KOPT-K1 (cell line): Measurements from ENCODE around the gene PAPPA.

Experiments
- H3K27ac ChIP-seq: fragments of 200-600 bp; sonication (generic); 2 replicates; pipeline ENCODE4 v1.5.1; 2016; ENCODE audit warnings: antibody characterized with exemption, mild to moderate bottlenecking, low read depth, low read length; ENCODE audit not compliant: poor library complexity, severe bottlenecking
- H3K36me3 ChIP-seq: fragments of 200-600 bp; sonication (generic); 2 replicates; pipeline ENCODE4 v1.5.1; 2017; ENCODE audit warnings: antibody characterized with exemption, mild to moderate bottlenecking, low read length, moderate library complexity; ENCODE audit not compliant: insufficient read depth
- H3K9me3 ChIP-seq: fragments of 200-600 bp; sonication (generic); 2 replicates; pipeline ENCODE4 v1.5.1; 2017; ENCODE audit warnings: antibody characterized with exemption, low read length, mild to moderate bottlenecking; ENCODE audit not compliant: insufficient read depth, poor library complexity, severe bottlenecking

Gene PAPPA

DNA sequence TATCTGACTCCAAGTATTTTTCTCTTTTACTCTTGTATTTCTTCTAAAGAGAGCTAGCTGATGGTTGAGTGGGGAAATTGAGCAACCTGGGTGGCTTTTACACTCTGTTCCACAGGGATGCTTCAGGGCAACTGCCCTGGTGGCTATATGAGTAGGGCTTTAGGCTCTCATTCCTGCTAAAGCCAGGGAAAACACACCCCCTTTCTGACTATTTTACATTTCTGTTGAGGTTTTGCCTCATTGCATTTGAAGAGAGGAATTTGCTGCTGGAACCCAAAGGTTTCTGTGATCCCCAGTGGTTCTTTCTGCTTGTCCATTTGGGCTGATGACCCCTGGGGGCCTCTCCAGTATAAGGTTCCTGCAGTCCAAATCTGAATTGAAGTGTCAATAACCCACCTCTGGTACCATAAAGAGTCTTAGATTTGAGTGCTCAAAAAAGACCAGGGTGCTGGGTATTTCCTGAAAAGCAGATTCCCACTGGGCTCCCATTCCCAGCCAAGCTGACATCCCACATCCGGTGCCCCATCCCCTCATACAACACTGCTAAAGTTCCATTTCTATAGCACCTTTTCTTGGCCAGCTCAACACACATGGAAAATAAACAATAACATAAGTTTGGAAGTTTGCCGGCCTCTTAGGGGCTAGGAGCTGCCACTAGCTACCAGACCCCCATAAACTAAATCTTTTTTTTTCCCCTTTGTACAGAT lies 59.5 kb downstream of the PAPPA start:
- H3K9me3 ChIP-seq: no peaks in the 10 kb centered on the region
- no peaks in the 10 kb centered on the region for H3K36me3 ChIP-seq
- H3K27ac ChIP-seq: no peak overlapping the region

DNA sequence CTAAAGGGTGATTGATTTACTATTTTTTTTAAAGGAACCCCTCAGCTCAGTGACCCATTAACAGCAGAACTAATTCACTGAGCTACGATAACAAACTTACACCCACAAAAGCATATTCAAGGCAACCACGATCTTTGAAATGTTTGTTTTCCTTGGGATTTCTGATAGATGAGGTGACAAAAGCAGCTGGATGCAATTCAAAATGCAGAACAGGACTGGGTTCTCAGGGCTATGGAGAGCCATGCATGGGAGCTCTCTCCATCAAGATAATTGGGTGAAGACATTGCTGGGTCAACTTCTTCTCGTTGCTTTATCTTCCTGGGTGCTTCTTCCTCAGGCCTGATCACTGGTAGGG lies 60.1 kb downstream of the PAPPA start:
- Histone ChIP-seq H3K36me3 (no peaks in the 10 kb centered on the region), H3K9me3 (no peaks in the 10 kb centered on the region), H3K27ac (no peak overlapping the region)

DNA sequence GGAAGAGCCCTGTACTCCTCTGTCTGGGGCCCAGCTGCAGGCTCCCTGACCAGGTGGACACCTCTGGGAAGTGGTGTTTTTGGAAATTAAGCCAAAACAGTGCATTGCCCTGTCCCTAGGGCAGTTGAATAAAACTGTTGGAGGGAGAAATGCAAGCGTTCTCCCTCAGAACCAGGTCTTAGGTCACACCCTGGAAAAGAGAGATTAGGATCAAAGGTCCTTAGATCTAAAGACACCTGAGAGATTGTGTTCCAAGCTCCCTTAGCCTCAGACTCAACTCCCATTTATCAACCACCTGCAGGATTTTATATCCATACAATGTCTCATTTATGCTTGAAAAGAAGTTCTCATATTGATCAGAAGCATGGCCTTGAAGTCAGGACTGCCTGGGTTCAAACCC lies 64.8 kb downstream of the PAPPA start:
- H3K27ac ChIP-seq: no peak overlapping the region
- H3K9me3 ChIP-seq: no peaks in the 10 kb centered on the region
- no peaks in the 10 kb centered on the region for H3K36me3 ChIP-seq

DNA sequence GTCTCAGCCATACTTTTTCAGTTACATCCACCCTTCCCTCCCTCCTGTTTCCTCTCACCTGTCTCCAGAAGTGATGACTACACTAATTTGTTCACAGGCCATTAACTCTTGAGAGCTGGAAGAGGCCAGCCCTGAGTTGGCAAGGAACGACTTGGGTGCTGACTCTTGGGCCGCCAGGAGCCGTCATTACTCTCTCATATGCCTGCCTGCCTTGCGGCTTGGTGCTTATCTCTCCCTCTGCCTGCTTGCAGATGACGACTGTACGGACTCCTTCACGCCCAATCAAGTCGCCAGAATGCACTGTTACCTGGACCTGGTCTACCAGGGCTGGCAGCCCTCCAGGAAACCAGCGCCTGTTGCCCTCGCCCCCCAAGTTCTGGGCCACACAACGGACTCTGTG lies 66.1 kb downstream of the PAPPA start:
- H3K9me3 ChIP-seq: no peaks in the 10 kb centered on the region
- H3K36me3 ChIP-seq: no peaks in the 10 kb centered on the region
- H3K27ac ChIP-seq: no peak overlapping the region

DNA sequence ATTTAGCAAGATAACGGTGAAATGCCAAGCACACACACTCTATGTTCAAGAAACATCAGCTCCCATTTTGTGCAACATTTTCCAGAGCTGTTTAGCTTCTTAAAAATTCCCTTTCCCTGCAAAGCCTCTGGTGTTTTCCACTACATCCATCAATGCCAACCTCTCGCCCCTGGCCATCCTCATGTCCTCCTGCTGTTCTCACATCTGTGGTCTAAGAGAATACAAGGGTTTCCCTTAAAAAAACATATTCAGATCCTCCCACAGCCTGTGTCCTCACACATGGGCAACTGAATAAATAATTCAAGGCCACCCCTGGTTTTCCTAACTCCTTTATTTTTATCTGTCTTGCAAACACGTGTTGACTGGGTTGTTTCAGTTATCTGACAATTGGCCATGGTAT lies 70.3 kb downstream of the PAPPA start:
- Histone ChIP-seq H3K36me3 (no peaks in the 10 kb centered on the region), H3K9me3 (no peaks in the 10 kb centered on the region), H3K27ac (no peak overlapping the region)

DNA sequence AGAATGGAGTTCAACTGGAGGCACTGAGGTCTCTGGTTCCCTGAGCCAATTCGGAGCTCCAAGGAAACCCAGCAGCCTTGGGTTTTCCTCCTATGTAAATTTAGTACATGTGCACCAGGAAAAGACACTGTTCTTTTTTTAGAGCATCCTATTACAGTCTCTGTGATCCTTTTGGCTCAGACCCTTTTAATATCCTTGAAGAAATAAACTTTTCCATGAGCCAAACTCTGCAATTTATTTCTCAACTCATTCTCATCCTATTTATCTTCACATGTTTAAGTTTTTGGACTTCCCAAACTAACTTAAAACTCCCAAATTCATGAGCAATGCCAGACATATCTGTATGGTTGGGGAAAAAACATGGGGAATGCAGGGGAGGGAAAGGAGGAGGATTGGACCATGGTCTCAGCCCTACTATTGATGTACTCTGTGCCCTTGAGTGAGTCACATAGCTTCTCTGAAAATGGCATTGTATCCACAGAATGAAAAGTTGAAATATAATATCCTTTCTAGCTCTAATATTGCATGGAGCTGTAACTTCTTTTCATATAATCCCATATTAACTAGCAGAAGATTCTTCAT lies 76.6 kb downstream of the PAPPA start:
- Histone ChIP-seq H3K27ac (no peak overlapping the region), H3K9me3 (no peaks in the 10 kb centered on the region), H3K36me3 (no peaks in the 10 kb centered on the region)

DNA sequence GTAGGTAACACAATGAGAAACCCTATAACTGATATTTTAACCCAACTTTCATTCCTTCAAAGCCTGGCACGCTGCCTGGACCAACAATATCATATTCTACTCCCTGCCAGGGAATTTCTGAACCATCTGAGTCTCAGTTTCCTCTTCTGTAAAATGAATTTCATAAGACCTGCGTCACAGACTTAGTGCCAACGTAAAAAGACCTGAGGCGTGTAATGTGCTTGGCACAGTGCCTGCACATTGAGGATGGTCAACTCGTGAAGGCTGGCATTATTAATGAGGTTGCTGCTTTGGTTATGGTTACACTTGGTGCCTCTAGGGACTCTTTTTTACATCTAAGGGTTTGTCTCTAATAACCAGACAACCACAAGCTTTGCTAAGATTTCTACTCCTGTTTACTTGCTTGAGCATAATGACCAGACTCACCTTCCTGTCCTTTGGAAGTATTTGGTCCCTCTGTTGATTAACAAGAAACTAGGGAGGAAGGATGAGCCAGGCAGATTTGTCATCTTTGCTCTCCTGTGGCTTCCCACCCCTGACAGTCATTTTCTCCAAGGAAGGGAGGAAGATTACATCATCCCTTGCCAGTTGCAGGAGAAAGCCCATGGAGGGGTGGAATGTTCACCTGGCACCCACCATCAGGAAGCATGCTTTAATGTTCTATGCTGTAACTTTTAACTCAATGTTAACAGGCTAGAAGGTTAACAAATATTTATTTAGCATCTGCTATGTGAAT lies 79.0 kb downstream of the PAPPA start:
- Histone ChIP-seq H3K36me3 (no peaks in the 10 kb centered on the region), H3K9me3 (no peaks in the 10 kb centered on the region), H3K27ac (no peak overlapping the region)

DNA sequence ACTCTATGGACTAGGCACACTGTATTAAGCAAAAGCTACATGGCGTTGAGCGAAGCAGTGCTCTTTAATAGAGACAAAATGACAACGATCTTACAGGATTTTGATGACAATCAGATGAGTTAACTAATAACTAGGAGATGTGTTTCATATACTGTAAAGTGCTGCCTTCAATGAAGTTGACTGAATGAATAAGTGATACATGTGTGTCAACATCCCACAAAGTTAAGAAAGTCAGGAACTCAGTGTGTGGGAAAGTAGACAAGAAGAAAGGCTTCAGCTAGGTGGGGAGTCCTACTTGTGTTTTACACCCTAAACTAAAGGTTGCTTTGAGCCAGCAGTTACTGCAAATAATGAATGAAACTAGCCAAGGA lies 79.6 kb downstream of the PAPPA start:
- Histone ChIP-seq H3K9me3 (no peaks in the 10 kb centered on the region), H3K36me3 (no peaks in the 10 kb centered on the region), H3K27ac (no peak overlapping the region)

DNA sequence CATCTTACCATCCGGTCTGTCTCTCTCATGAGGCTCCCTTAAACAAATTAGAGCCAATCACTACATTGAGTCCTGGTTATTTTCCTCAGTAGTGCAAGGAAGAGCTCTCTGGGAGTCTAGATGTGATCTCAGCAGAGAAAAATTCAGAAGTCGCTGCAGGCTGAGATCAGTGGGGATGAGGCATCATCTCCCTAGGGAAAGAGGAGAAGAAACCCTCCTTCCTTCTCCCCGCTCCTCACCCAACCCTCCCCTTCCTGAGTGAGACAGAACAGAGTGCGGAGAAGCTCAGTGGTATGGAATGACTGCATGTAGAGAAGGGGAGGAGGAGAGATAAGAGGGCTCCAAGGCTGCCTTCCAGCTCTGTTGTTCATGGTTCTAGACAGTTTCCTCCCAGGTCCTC lies 80.5 kb downstream of the PAPPA start:
- H3K27ac ChIP-seq: no peak overlapping the region
- no peaks in the 10 kb centered on the region for H3K36me3 ChIP-seq
- no peaks in the 10 kb centered on the region for H3K9me3 ChIP-seq

DNA sequence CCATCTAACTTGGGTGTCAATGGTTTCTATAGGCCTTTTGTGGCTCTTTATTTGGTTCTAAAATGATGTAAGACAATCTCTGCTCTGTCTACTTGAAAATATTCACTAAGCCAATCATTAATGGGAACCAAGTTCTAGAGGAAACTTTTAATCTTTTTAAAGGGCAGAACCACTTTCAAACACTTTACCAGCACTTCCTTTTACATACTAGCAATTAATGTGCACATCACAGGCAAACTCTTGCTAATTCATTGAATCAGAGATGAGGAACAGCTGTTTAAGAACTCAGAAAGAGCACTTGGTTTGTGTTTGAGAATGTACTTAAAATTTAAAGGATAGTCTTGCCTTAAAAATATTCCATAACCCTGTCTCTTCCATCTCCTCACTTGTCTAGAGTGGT lies 83.4 kb downstream of the PAPPA start:
- Histone ChIP-seq H3K27ac (no peak overlapping the region), H3K9me3 (no peaks in the 10 kb centered on the region), H3K36me3 (no peaks in the 10 kb centered on the region)

DNA sequence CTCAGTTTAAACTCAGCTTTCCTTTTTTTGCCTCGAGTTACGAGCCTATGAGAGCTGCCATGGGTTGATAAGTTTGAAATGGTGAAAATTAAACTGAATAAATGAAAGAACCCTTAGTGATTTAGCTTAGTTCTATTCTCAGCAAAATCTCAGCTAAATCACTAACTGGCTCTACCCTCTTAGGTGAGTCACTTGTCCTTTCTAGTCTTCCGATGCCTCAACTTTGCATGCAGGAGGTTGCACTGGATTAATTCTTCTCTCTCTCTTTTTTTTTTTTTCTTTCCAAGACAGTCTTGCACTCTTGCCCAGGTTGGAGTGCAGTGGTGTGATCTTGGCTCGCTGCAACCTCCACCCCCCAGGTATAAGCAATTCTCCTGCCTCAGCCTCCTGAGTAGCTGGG lies 83.9 kb downstream of the PAPPA start:
- H3K27ac ChIP-seq: no peak overlapping the region
- no peaks in the 10 kb centered on the region for H3K9me3 ChIP-seq
- H3K36me3 ChIP-seq: no peaks in the 10 kb centered on the region

DNA sequence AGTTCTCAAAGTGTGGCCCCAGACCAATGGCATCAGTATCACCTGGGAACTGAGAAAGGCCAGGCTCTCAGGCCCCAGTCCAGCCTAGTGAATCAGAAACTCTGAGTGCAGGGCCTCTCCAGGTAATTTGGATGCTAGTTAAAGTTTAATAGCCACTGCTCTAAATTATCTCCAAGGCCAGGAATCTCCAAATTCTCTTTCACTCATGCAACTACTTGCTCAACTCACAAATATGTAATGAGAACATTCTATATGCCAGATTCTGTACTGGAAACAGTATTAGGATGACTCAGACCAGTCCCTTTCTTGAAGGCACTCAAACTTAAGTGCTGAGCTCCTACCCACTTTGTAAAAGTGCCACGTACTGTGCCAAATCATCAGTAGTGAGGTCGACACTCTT lies 84.6 kb downstream of the PAPPA start:
- H3K27ac ChIP-seq: no peak overlapping the region
- H3K9me3 ChIP-seq: no peaks in the 10 kb centered on the region
- H3K36me3 ChIP-seq: no peaks in the 10 kb centered on the region

DNA sequence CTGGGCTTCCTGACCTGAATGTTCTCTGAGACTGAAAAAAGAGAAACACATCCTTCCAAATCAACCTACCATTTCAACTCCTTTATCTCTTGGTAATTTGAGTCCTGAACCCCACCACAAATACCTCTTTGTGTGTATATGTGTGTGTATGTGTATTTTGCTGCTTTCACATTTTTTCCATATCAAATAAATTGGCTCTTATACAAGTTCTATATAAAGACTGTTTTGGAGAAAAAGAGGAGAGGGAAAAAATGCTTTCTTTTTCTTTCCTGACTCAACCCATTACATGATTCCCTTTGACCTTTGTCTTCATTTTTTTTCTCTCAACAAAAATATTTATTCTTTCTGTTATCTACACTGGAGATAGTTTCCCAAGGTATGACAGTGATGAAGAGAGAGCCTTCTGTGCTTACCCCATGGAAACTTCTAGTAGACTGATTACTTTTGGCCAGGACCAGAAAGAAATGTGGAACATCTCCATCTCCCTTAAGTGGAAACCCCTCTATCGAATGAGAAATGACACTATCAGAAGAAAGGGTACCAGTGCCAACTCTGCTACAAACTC lies 85.3 kb downstream of the PAPPA start:
- Histone ChIP-seq H3K36me3 (no peaks in the 10 kb centered on the region), H3K27ac (no peak overlapping the region), H3K9me3 (no peaks in the 10 kb centered on the region)

DNA sequence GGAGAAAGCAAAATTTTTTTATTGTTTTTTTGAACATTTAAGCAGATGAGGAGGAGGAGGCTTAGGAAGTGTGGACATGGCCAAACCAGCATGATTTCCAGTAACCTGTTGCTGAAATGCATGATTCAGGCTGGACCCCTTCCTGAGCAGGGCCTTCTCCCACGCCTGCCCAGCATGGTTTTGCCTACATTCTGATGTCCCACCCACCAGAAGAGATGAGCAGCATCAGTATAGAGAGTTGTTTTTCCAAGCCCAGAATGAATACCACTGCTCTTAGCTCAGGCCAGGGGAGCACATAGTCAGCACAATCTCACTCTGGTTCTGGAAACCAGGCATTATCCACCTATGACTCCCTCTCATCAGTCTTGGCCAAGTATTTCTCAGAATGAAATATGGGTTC lies 90.1 kb downstream of the PAPPA start:
- Histone ChIP-seq H3K36me3 (no peaks in the 10 kb centered on the region), H3K9me3 (no peaks in the 10 kb centered on the region), H3K27ac (no peak overlapping the region)

DNA sequence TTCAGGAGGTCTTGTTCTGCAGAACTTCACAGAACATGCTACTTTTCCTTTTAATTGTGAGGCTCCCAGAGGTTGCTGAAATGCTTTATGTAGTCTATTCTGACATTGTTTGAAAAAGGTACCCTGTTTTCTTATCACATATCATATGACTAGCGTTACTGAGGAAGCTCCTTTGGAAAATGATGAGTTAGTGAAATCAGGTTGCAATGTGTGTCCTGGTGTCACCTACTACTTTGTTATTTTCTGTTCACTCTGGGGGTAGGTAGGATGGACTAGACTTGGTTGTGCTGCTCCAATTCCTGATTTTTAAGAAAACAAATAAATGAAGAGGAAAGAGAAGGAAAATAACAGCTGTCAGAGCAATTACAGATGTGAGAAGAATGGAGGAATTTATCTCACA lies 93.7 kb downstream of the PAPPA start:
- no peak overlapping the region for H3K27ac ChIP-seq
- no peaks in the 10 kb centered on the region for H3K9me3 ChIP-seq
- no peaks in the 10 kb centered on the region for H3K36me3 ChIP-seq
